Panc1 (cell line): ENCODE data around the gene EVC. TPM values are rescaled to one million over a fixed set of nuclear protein-coding genes. Genes with fewer than 3 reads are reported as not detected.

Experiments
- ATAC-seq: fragments of 200-7000 bp; cut with Tn5 transposase; 2 replicates; pipeline ENCODE4 v1.9.1; 2020; ENCODE audit warnings: mild to moderate bottlenecking, moderate library complexity
- BruUV-seq: library from RNA; stranded (reverse); fragments of 400-500 nt; replicated peaks from 2 replicates; lab custom pipeline; 2021; lab: Mats Ljungman, UMichigan
- CTCF ChIA-PET: fragments of 300-600 bp; sonication (Branson Sonifier 250); formaldehyde crosslinking; loops from one replicate; lab custom pipeline; 2022; ENCODE audit warnings: antibody characterized with exemption; lab: Charles Lee
- POLR2A ChIA-PET: fragments of 300-600 bp; sonication (Branson Sonifier 250); formaldehyde crosslinking; loops from one replicate; lab custom pipeline; 2022; ENCODE audit warnings: antibody characterized with exemption; lab: Charles Lee
- DNase-seq: peaks from one replicate; pipeline ENCODE4 v3.0.0-alpha.2; 2010; ENCODE audit warnings: low read depth, low spot score
- H3K27ac ChIP-seq: 2 replicates; pipeline ENCODE4 v1.5.1; 2011; ENCODE audit warnings: mild to moderate bottlenecking, low read length, inconsistent platforms
- H3K27me3 ChIP-seq: fragments of 200-500 bp; sonication (Bioruptor generic); 2 replicates; pipeline ENCODE4 v1.6.0; 2014; ENCODE audit warnings: low read length, inconsistent platforms; ENCODE audit not compliant: control insufficient read depth, insufficient read depth
- H3K36me3 ChIP-seq: fragments of 200-500 bp; sonication (Bioruptor generic); 2 replicates; pipeline ENCODE4 v1.5.1; 2014; ENCODE audit warnings: inconsistent platforms, mild to moderate bottlenecking, low read length, moderate library complexity; ENCODE audit not compliant: control insufficient read depth, insufficient read depth
- H3K4me1 ChIP-seq: 2 replicates; pipeline ENCODE4 v1.5.1; 2011; ENCODE audit warnings: inconsistent platforms, mild to moderate bottlenecking, low read length, moderate library complexity; ENCODE audit not compliant: control insufficient read depth, insufficient read depth
- H3K4me3 ChIP-seq, 2 experiments: 2 replicates each; pipeline ENCODE4 v1.5.1; 2011 to 2012; ENCODE audit warnings: low read depth in 2 of 2, low read length in 2 of 2, mild to moderate bottlenecking in 2 of 2, inconsistent platforms in 1 of 2, moderate library complexity in 1 of 2
- H3K9me3 ChIP-seq: fragments of 200-500 bp; sonication (Bioruptor generic); 2 replicates; pipeline ENCODE4 v1.5.1; 2014; ENCODE audit warnings: low read depth, mild to moderate bottlenecking, inconsistent platforms, low read length, moderate library complexity; ENCODE audit not compliant: control insufficient read depth, insufficient read depth
- POLR2AphosphoS5 ChIP-seq: IDR thresholded peaks from 2 replicates; pipeline ENCODE4 v1.6.1; 2012; ENCODE audit warnings: mild to moderate bottlenecking, low read depth, low read length, moderate library complexity
- SIN3A ChIP-seq: IDR thresholded peaks from 2 replicates; pipeline ENCODE4 v1.6.1; 2012; ENCODE audit warnings: low read depth, mild to moderate bottlenecking, low read length, moderate library complexity, borderline replicate concordance; ENCODE audit not compliant: insufficient read depth
- TCF7L2 ChIP-seq: IDR thresholded peaks from 2 replicates; pipeline ENCODE4 v1.6.1; 2011; ENCODE audit warnings: mild to moderate bottlenecking, low read depth, low read length, inconsistent platforms
- in situ Hi-C: cut with HindIII; loops from 2 replicates; pipeline ENCODE4 v1.10.0; 2016; ENCODE audit warnings: low sequenced_read_pairs, low pct_unique_long_range_greater_than_20kb
- intact Hi-C: fragments of 100-400 bp; cut with micrococcal nuclease; formaldehyde crosslinking; loops from one replicate; pipeline ENCODE4 v1.10.0; 2022; ENCODE audit not compliant: unreplicated experiment
- total RNA-seq: library from RNA; stranded (reverse); gene quantifications from one replicate; pipeline ENCODE4 v1.2.1, GENCODE V29; 2021; ENCODE audit not compliant: unreplicated experiment
- TF ChIP-seq, protein P1 (sequence below): fragments of 450-650 bp; IDR thresholded peaks from 2 replicates; pipeline ENCODE4 v1.5.1; 2017; ENCODE audit warnings: mild to moderate bottlenecking
- TF ChIP-seq, protein P2 (sequence below), 2 experiments: IDR thresholded peaks; 2 replicates each; pipeline ENCODE4 v1.6.1; 2011 to 2012; ENCODE audit warnings: low read depth in 2 of 2, control low read depth in 1 of 2, low read length in 1 of 2, mild to moderate bottlenecking in 1 of 2, moderate library complexity in 1 of 2; ENCODE audit not compliant: insufficient read depth in 1 of 2

Gene EVC
- total RNA-seq, 1 experiment from 2014 or later, result 12.1 TPM

DNA sequence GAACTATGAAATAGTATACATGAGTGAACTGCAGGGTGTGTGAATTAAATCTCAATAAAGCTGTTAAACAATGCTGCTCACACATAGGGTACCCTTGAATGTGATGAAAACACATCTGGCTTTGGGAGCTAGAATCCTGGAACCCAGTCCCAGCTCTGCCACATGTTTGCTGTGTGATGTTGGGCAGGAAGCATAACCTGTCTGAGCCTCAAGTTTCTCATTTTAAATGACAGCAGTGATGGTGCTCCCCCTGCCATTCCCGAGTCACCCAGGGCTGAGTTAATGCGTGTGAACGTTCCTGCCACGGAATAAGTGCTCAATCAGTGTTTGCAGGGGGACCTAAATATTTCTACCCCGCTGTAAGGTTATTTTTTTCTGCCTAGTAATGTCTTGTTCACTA, 10.9 kb downstream of the EVC start:
- Histone ChIP-seq H3K36me3 (no peaks in the 10 kb centered on the region), H3K9me3 (no peaks in the 10 kb centered on the region), H3K27ac (no peak overlapping the region), H3K4me1 (no peaks in the 10 kb centered on the region), H3K27me3 (no peaks in the 10 kb centered on the region), H3K4me3 (no peak overlapping the region)
- no peak for ATAC-seq
- TF ChIP-seq, protein P1, sequence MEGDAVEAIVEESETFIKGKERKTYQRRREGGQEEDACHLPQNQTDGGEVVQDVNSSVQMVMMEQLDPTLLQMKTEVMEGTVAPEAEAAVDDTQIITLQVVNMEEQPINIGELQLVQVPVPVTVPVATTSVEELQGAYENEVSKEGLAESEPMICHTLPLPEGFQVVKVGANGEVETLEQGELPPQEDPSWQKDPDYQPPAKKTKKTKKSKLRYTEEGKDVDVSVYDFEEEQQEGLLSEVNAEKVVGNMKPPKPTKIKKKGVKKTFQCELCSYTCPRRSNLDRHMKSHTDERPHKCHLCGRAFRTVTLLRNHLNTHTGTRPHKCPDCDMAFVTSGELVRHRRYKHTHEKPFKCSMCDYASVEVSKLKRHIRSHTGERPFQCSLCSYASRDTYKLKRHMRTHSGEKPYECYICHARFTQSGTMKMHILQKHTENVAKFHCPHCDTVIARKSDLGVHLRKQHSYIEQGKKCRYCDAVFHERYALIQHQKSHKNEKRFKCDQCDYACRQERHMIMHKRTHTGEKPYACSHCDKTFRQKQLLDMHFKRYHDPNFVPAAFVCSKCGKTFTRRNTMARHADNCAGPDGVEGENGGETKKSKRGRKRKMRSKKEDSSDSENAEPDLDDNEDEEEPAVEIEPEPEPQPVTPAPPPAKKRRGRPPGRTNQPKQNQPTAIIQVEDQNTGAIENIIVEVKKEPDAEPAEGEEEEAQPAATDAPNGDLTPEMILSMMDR, result no peak
- TF ChIP-seq, protein P2, sequence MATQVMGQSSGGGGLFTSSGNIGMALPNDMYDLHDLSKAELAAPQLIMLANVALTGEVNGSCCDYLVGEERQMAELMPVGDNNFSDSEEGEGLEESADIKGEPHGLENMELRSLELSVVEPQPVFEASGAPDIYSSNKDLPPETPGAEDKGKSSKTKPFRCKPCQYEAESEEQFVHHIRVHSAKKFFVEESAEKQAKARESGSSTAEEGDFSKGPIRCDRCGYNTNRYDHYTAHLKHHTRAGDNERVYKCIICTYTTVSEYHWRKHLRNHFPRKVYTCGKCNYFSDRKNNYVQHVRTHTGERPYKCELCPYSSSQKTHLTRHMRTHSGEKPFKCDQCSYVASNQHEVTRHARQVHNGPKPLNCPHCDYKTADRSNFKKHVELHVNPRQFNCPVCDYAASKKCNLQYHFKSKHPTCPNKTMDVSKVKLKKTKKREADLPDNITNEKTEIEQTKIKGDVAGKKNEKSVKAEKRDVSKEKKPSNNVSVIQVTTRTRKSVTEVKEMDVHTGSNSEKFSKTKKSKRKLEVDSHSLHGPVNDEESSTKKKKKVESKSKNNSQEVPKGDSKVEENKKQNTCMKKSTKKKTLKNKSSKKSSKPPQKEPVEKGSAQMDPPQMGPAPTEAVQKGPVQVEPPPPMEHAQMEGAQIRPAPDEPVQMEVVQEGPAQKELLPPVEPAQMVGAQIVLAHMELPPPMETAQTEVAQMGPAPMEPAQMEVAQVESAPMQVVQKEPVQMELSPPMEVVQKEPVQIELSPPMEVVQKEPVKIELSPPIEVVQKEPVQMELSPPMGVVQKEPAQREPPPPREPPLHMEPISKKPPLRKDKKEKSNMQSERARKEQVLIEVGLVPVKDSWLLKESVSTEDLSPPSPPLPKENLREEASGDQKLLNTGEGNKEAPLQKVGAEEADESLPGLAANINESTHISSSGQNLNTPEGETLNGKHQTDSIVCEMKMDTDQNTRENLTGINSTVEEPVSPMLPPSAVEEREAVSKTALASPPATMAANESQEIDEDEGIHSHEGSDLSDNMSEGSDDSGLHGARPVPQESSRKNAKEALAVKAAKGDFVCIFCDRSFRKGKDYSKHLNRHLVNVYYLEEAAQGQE (IDR thresholded peaks at IDR 0.05; ENCODE audit: insufficient read depth in 1 of 2, low read depth in 2 of 2, low read length in 1 of 2), result no peak
- TF ChIP-seq POLR2AphosphoS5 (no peak), TCF7L2 (no peak), SIN3A (no peak)
- BruUV-seq, result no TSS peak
- no peak for DNase-seq
- in situ Hi-C loops (no loop called here), intact Hi-C loops (no loop called here)
- ChIA-PET CTCF (no interaction called here), POLR2A (no interaction called here)

DNA sequence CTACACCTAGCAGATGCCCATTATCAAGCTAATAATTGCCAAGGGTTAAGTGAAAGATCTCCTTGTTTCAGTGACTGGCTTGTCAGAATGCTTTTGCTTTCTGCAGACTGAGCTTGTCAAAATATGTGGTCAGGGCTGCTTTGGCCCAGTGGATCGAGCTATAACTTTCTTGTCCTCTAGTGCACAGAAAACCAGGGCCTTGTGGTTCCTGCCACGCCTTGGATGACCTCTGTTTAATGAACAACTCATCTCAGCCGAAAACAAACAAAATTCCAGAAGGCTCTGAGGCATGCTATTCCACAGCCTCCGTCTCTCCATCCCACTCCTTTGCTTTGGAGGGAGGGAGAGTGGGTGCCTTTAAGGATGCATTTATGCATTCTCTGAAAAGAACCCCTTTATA, 11.3 kb downstream of the EVC start:
- TF ChIP-seq, protein P2 (IDR thresholded peaks at IDR 0.05; ENCODE audit: insufficient read depth in 1 of 2, low read depth in 2 of 2, low read length in 1 of 2), result no peak
- TF ChIP-seq TCF7L2, result no peak
- no peak for TF ChIP-seq SIN3A
- no peak for TF ChIP-seq POLR2AphosphoS5
- TF ChIP-seq, protein P1, result no peak
- ChIA-PET CTCF (no interaction called here), POLR2A (no interaction called here)
- H3K36me3 ChIP-seq, result no peaks in the 10 kb centered on the region
- H3K27ac ChIP-seq, result no peak overlapping the region
- ATAC-seq (no peak), DNase-seq (no peak)
- no peak overlapping the region for H3K4me3 ChIP-seq
- in situ Hi-C loops (no loop called here), intact Hi-C loops (no loop called here)
- no peaks in the 10 kb centered on the region for H3K9me3 ChIP-seq
- no peaks in the 10 kb centered on the region for H3K4me1 ChIP-seq
- H3K27me3 ChIP-seq, result no peaks in the 10 kb centered on the region
- BruUV-seq, result no TSS peak
